Cardiac muscle cell (in vitro differentiated cells and primary cell): ENCODE data around the gene RASA4. TPM values are rescaled to one million over a fixed set of nuclear protein-coding genes. Genes with fewer than 3 reads are reported as not detected.
A peak's percentile ranks its signal among the peaks of the same experiment; 100 is the strongest.
"Not testable (repeated sequence)": the region's sequence is repeated elsewhere in the genome, so short reads cannot be mapped to it uniquely, and the experiment has no call there.

Experiments used
- DNase-seq, 2 donors: peaks; one replicate each; pipeline versions ENCODE4 v3.0.0 to v3.0.0-alpha.2; 2010 to 2017; ENCODE audit warnings: low read depth in 1 of 2, low spot score in 1 of 2
- H3K27ac ChIP-seq: fragments of 200-600 bp; sonication (generic); 2 replicates; pipeline ENCODE4 v1.5.1; 2016
- H3K27me3 ChIP-seq: fragments of 200-600 bp; sonication (generic); 2 replicates; pipeline ENCODE4 v1.6.0; 2016; ENCODE audit warnings: control low read depth
- H3K36me3 ChIP-seq: fragments of 200-600 bp; sonication (generic); 2 replicates; pipeline ENCODE4 v1.5.1; 2016; ENCODE audit warnings: control low read depth
- H3K4me1 ChIP-seq: fragments of 200-600 bp; sonication (generic); 2 replicates; pipeline ENCODE4 v1.8.1; 2017; ENCODE audit warnings: low read depth, mild to moderate bottlenecking, mixed run types
- H3K4me3 ChIP-seq: fragments of 200-600 bp; sonication (generic); 2 replicates; pipeline ENCODE4 v1.5.1; 2016; ENCODE audit warnings: mild to moderate bottlenecking
- H3K9me3 ChIP-seq: fragments of 200-600 bp; sonication (generic); 2 replicates; pipeline ENCODE4 v1.5.1; 2017; ENCODE audit warnings: low read depth, mild to moderate bottlenecking, control low read depth
- polyA plus RNA-seq: library from polyadenylated mRNA; unstranded; fragments of >200 nt; fragmentation: Nextera tagmentation; extraction: Ambion mirVana; gene quantifications from 2 replicates; pipeline ENCODE4 v1.2.1, GENCODE V29; 2016
- total RNA-seq: library from RNA; depleted of rRNA; stranded (reverse); fragments of >200 nt; gene quantifications from 2 replicates; pipeline ENCODE4 v1.2.3, GENCODE V29; 2016

The RASA4 gene
- total and polyA plus RNA-seq, 2 experiments from 2014 or later: 15.1 to 37.1 TPM

- not testable (repeated sequence) for H3K27ac ChIP-seq, H3K9me3 ChIP-seq, H3K27me3 ChIP-seq, H3K4me3 ChIP-seq, H3K4me1 ChIP-seq, H3K36me3 ChIP-seq, DNase-seq
These were observed 1.7 kb downstream of the RASA4 start for GRCh38 chr7:102614873-102615272.

- H3K36me3 ChIP-seq, DNase-seq, H3K27me3 ChIP-seq, H3K9me3 ChIP-seq, H3K27ac ChIP-seq, H3K4me1 ChIP-seq, H3K4me3 ChIP-seq: not testable (repeated sequence)
These were observed 2.2 kb downstream of the RASA4 start for GRCh38 chr7:102614346-102614697.

- H3K36me3 ChIP-seq, H3K27me3 ChIP-seq, H3K4me3 ChIP-seq, DNase-seq, H3K9me3 ChIP-seq, H3K27ac ChIP-seq, H3K4me1 ChIP-seq: not testable (repeated sequence)
These were observed 2.8 kb downstream of the RASA4 start for GRCh38 chr7:102613575-102614345.

GRCh38 chr7:102611675-102612325 lies 4.8 kb downstream of the RASA4 start:
- not testable (repeated sequence) for H3K4me3 ChIP-seq, H3K27ac ChIP-seq, H3K9me3 ChIP-seq, H3K27me3 ChIP-seq, H3K4me1 ChIP-seq, H3K36me3 ChIP-seq
- DNase-seq: peak in 1 of 2 donors; percentile 39

GRCh38 chr7:102611013-102611674 lies 5.4 kb downstream of the RASA4 start:
- not testable (repeated sequence) for H3K27ac ChIP-seq, H3K4me1 ChIP-seq, H3K4me3 ChIP-seq, H3K27me3 ChIP-seq, H3K9me3 ChIP-seq, H3K36me3 ChIP-seq, DNase-seq

- H3K9me3 ChIP-seq, H3K4me1 ChIP-seq, DNase-seq, H3K4me3 ChIP-seq, H3K27ac ChIP-seq, H3K36me3 ChIP-seq, H3K27me3 ChIP-seq: not testable (repeated sequence)
These were observed 6.1 kb downstream of the RASA4 start for GRCh38 chr7:102610441-102610840.

GRCh38 chr7:102609734-102610133 lies 6.8 kb downstream of the RASA4 start:
- H3K27me3 ChIP-seq, DNase-seq, H3K27ac ChIP-seq, H3K36me3 ChIP-seq, H3K4me3 ChIP-seq, H3K4me1 ChIP-seq, H3K9me3 ChIP-seq: not testable (repeated sequence)

GRCh38 chr7:102606848-102607247 lies 9.7 kb downstream of the RASA4 start:
- H3K27me3 ChIP-seq, H3K9me3 ChIP-seq, DNase-seq, H3K4me3 ChIP-seq, H3K4me1 ChIP-seq, H3K36me3 ChIP-seq, H3K27ac ChIP-seq: not testable (repeated sequence)

GRCh38 chr7:102604431-102605145 lies 12.0 kb downstream of the RASA4 start:
- H3K4me1 ChIP-seq, H3K27ac ChIP-seq, H3K4me3 ChIP-seq, H3K36me3 ChIP-seq, H3K9me3 ChIP-seq, H3K27me3 ChIP-seq, DNase-seq: not testable (repeated sequence)

GRCh38 chr7:102602317-102602716 lies 14.2 kb downstream of the RASA4 start:
- not testable (repeated sequence) for DNase-seq, H3K27me3 ChIP-seq, H3K4me3 ChIP-seq, H3K36me3 ChIP-seq, H3K27ac ChIP-seq, H3K4me1 ChIP-seq, H3K9me3 ChIP-seq

- DNase-seq, H3K4me3 ChIP-seq, H3K27me3 ChIP-seq, H3K36me3 ChIP-seq, H3K4me1 ChIP-seq, H3K27ac ChIP-seq, H3K9me3 ChIP-seq: not testable (repeated sequence)
These were observed 16.9 kb downstream of the RASA4 start for GRCh38 chr7:102599699-102600098.

GRCh38 chr7:102596036-102596435 lies 20.5 kb downstream of the RASA4 start:
- not testable (repeated sequence) for H3K4me1 ChIP-seq

GRCh38 chr7:102593637-102594334 lies 22.8 kb downstream of the RASA4 start:
- not testable (repeated sequence) for H3K4me3 ChIP-seq, DNase-seq

More at GRCh38 chr7:102596036-102596435, 20.5 kb downstream of the RASA4 start:
- not testable (repeated sequence) for H3K4me3 ChIP-seq, H3K27me3 ChIP-seq, H3K36me3 ChIP-seq, H3K9me3 ChIP-seq, DNase-seq, H3K27ac ChIP-seq

More at GRCh38 chr7:102593637-102594334, 22.8 kb downstream of the RASA4 start:
- H3K4me1 ChIP-seq, H3K27ac ChIP-seq, H3K9me3 ChIP-seq, H3K36me3 ChIP-seq, H3K27me3 ChIP-seq: not testable (repeated sequence)
